SK-N-SH (cell line): ENCODE data around the gene SRA1. TPM values are rescaled to one million over a fixed set of nuclear protein-coding genes. Genes with fewer than 3 reads are reported as not detected.
"Not testable (repeated sequence)": the region's sequence is repeated elsewhere in the genome, so short reads cannot be mapped to it uniquely, and the experiment has no call there.

ENCODE experiments used
- CTCF ChIA-PET: fragments of 300-600, 350-600 bp; formaldehyde crosslinking; extraction: SDS; loops from one replicate; lab custom pipeline; 2021; lab: Yijun Ruan, JAX
- POLR2A ChIA-PET: fragments of 350-600 bp; sonication (Branson Sonifier 250); formaldehyde crosslinking; extraction: SDS; loops from one replicate; lab custom pipeline; 2020; ENCODE audit warnings: antibody characterized with exemption, inconsistent platforms; lab: Yijun Ruan, JAX
- DNase-seq: peaks from one replicate; pipeline ENCODE4 v3.0.0; 2012
- H2AFZ ChIP-seq: fragments of 200-600 bp; sonication (generic); 2 replicates; pipeline ENCODE4 v1.8.1; 2016; ENCODE audit warnings: antibody characterized with exemption, mild to moderate bottlenecking, low read depth
- H3F3A ChIP-seq: fragments of 200-600 bp; sonication (generic); replicated peaks from 2 replicates; pipeline ENCODE3; 2016; ENCODE audit warnings: antibody characterized with exemption, mild to moderate bottlenecking; ENCODE audit not compliant: insufficient read depth
- H3K27ac ChIP-seq, 2 experiments: fragments of 200-500 bp in 1 of 2; fragments of 200-600 bp in 1 of 2; sonication (Bioruptor generic) in 1 of 2; sonication (generic), shearing (Covaris generic) in 1 of 2; 2 replicates each; pipeline versions ENCODE4 v1.5.1 to v1.6.1; 2014 to 2016; ENCODE audit warnings: low read depth in 2 of 2, inconsistent platforms in 1 of 2, low read length in 1 of 2, mild to moderate bottlenecking in 1 of 2, mixed read lengths in 1 of 2
- H3K27me3 ChIP-seq: fragments of 200-600 bp; sonication (generic), shearing (Covaris generic); 2 replicates; pipeline ENCODE4 v1.6.1; 2016; ENCODE audit warnings: mixed run types; ENCODE audit not compliant: insufficient read depth
- H3K36me3 ChIP-seq, 2 experiments: fragments of 200-500 bp in 1 of 2; fragments of 200-600 bp in 1 of 2; sonication (Bioruptor generic) in 1 of 2; sonication (generic) in 1 of 2; replicated peaks in 1 of 2; 2 replicates each; pipeline versions ENCODE3 to v1.5.1; 2014 to 2016; ENCODE audit warnings: low read length in 1 of 2, mild to moderate bottlenecking in 1 of 2; ENCODE audit not compliant: insufficient read depth in 2 of 2, control insufficient read depth in 1 of 2
- H3K4me1 ChIP-seq, 2 experiments: fragments of 200-500 bp in 1 of 2; fragments of 200-600 bp in 1 of 2; sonication (Bioruptor generic) in 1 of 2; sonication (generic), shearing (Covaris generic) in 1 of 2; 2 replicates each; pipeline versions ENCODE4 v1.5.1 to v1.6.1; 2014 to 2016; ENCODE audit warnings: low read depth in 1 of 2, low read length in 1 of 2, mixed run types in 1 of 2; ENCODE audit not compliant: insufficient read depth in 2 of 2, control insufficient read depth in 1 of 2
- H3K4me2 ChIP-seq: fragments of 200-600 bp; sonication (generic), shearing (Covaris generic); 2 replicates; pipeline ENCODE4 v1.6.1; 2017; ENCODE audit warnings: mixed run types
- H3K4me3 ChIP-seq, 2 experiments: fragments of 200-500 bp in 1 of 2; fragments of 200-600 bp in 1 of 2; sonication (Bioruptor generic) in 1 of 2; sonication (generic), shearing (Covaris generic) in 1 of 2; 2 replicates each; pipeline versions ENCODE4 v1.5.1 to v1.8.1; 2014 to 2016; ENCODE audit warnings: low read depth in 2 of 2, inconsistent platforms in 1 of 2, low read length in 1 of 2, mild to moderate bottlenecking in 1 of 2, mixed read lengths in 1 of 2, moderate library complexity in 1 of 2
- H3K79me2 ChIP-seq: fragments of 200-600 bp; sonication (generic); 2 replicates; pipeline ENCODE4 v1.8.1; 2017; ENCODE audit warnings: mild to moderate bottlenecking; ENCODE audit not compliant: insufficient read depth
- H3K9ac ChIP-seq: fragments of 200-600 bp; sonication (generic); 2 replicates; pipeline ENCODE4 v1.6.1; 2017; ENCODE audit warnings: mixed run types
- H3K9me2 ChIP-seq: fragments of 200-600 bp; sonication (generic); 2 replicates; pipeline ENCODE4 v1.6.1; 2017; ENCODE audit warnings: mixed run types
- H3K9me3 ChIP-seq: fragments of 200-600 bp; sonication (generic); 2 replicates; pipeline ENCODE4 v1.6.1; 2017; ENCODE audit warnings: mixed run types, mild to moderate bottlenecking, moderate library complexity
- H4K20me1 ChIP-seq: fragments of 200-600 bp; sonication (generic); 2 replicates; pipeline ENCODE4 v1.6.1; 2017; ENCODE audit warnings: mild to moderate bottlenecking, mixed run types; ENCODE audit not compliant: insufficient read depth
- EZH2phosphoT487 ChIP-seq: fragments of 200-600 bp; sonication (generic); IDR thresholded peaks from 2 replicates; pipeline ENCODE4 v1.6.1; 2017; ENCODE audit warnings: low read depth, mixed run types, mild to moderate bottlenecking, antibody characterized with exemption, moderate library complexity, borderline replicate concordance
- FOSL2 ChIP-seq: IDR thresholded peaks from 2 replicates; pipeline ENCODE4 v1.4.0; 2012; ENCODE audit warnings: low read depth, mild to moderate bottlenecking, moderate library complexity, borderline replicate concordance
- FOXJ3 ChIP-seq: sonication (generic); formaldehyde crosslinking; IDR thresholded peaks from 2 replicates; pipeline ENCODE4 v1.5.1; 2020; ENCODE audit warnings: mild to moderate bottlenecking, missing genetic modification reagents
- MXI1 ChIP-seq: IDR thresholded peaks from 2 replicates; pipeline ENCODE4 v1.6.1; 2012; ENCODE audit warnings: mild to moderate bottlenecking, low read depth, low read length, improper control_type of control experiment
- RCOR1 ChIP-seq: fragments of 150-350 bp; IDR thresholded peaks from 2 replicates; pipeline ENCODE4 v1.6.1; 2017; ENCODE audit warnings: antibody characterized with exemption, low read length
- SIN3A ChIP-seq: IDR thresholded peaks from 2 replicates; pipeline ENCODE4 v1.6.1; 2012; ENCODE audit warnings: low read depth, mild to moderate bottlenecking, low read length, moderate library complexity, borderline replicate concordance
- SMC3 ChIP-seq: IDR thresholded peaks from 2 replicates; pipeline ENCODE4 v1.6.1; 2012; ENCODE audit warnings: low read depth, low read length, improper control_type of control experiment
- TAF1 ChIP-seq: IDR thresholded peaks from 2 replicates; pipeline ENCODE4 v1.6.1; 2012; ENCODE audit warnings: low read depth, mild to moderate bottlenecking, low read length, moderate library complexity, borderline replicate concordance
- WGBS: methylation state at CpG from one replicate; pipeline ENCODE4 v1.1.6; 2017; ENCODE audit warnings: low lambda C conversion rate; 5-methylcytosine and 5-hydroxymethylcytosine counted together
- polyA plus RNA-seq, 3 experiments: library from polyadenylated mRNA; depleted of rRNA; stranded (reverse); fragments of >200 nt; gene quantifications; 2 replicates each; pipeline ENCODE4 v1.2.3, GENCODE V29; 2012
- TF ChIP-seq, protein P1 (sequence below): fragments of 200-600 bp; sonication (generic); IDR thresholded peaks from 2 replicates; pipeline ENCODE4 v1.6.1; 2017; ENCODE audit warnings: antibody characterized with exemption, mild to moderate bottlenecking, moderate library complexity
- TF ChIP-seq, protein P2 (sequence below): IDR thresholded peaks from 2 replicates; pipeline ENCODE4 v1.4.0; 2012; ENCODE audit warnings: low read depth
- TF ChIP-seq, protein P3 (sequence below): IDR thresholded peaks from 2 replicates; pipeline ENCODE4 v1.6.1; 2012; ENCODE audit warnings: mild to moderate bottlenecking, low read depth, low read length, moderate library complexity
- TF ChIP-seq, protein P4 (sequence below): fragments of 150-350 bp; IDR thresholded peaks from 2 replicates; pipeline ENCODE4 v1.6.1; 2017; ENCODE audit warnings: antibody characterized with exemption, low read length, low read depth, borderline replicate concordance

Gene SRA1
- polyA plus RNA-seq, 1 of the 3 experiments (the other 2 are of a cell fraction), result 35.9 TPM

DNA sequence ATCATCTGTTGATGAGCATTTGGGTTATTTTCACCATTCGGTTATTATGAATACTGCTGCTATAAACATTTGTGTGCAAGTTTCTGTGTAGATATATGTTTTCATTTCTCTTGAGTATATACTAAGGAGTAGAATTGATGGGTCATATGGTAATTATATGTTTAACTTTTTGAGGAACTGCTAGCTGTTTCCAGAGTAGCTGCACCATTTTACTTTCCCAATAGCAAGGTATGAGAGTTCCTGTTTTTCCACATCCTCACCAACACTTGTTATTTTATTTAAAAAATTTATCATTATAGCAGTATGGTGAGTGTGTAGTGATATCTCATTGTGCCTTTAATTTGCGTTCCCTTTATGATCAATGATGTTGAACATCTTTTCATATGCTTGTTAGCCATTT, 46.5 kb upstream of the SRA1 start:
- Histone ChIP-seq H3K27me3 (no peaks in the 10 kb centered on the region), H4K20me1 (no peaks in the 10 kb centered on the region), H3F3A (no peaks in the 10 kb centered on the region), H3K9me3 (no peaks in the 10 kb centered on the region), H3K79me2 (no peaks in the 10 kb centered on the region), H3K4me2 (no peak overlapping the region), H3K9ac (no peak overlapping the region), H2AFZ (no peak overlapping the region), H3K36me3 (no peaks in the 10 kb centered on the region), H3K4me3 (no peak overlapping the region), H3K27ac (no peak overlapping the region), H3K4me1 (no peaks in the 10 kb centered on the region), H3K9me2 (no peaks in the 10 kb centered on the region)
- no peak for TF ChIP-seq RCOR1
- TF ChIP-seq, protein P1, sequence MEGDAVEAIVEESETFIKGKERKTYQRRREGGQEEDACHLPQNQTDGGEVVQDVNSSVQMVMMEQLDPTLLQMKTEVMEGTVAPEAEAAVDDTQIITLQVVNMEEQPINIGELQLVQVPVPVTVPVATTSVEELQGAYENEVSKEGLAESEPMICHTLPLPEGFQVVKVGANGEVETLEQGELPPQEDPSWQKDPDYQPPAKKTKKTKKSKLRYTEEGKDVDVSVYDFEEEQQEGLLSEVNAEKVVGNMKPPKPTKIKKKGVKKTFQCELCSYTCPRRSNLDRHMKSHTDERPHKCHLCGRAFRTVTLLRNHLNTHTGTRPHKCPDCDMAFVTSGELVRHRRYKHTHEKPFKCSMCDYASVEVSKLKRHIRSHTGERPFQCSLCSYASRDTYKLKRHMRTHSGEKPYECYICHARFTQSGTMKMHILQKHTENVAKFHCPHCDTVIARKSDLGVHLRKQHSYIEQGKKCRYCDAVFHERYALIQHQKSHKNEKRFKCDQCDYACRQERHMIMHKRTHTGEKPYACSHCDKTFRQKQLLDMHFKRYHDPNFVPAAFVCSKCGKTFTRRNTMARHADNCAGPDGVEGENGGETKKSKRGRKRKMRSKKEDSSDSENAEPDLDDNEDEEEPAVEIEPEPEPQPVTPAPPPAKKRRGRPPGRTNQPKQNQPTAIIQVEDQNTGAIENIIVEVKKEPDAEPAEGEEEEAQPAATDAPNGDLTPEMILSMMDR, result no peak
- no peak for TF ChIP-seq EZH2phosphoT487
- TF ChIP-seq, protein P2, sequence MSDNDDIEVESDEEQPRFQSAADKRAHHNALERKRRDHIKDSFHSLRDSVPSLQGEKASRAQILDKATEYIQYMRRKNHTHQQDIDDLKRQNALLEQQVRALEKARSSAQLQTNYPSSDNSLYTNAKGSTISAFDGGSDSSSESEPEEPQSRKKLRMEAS, result no peak
- DNase-seq, result no peak
- 42% methylated on average over 2 of the region's 2 CpGs for WGBS
- ChIA-PET POLR2A (no interaction called here), CTCF (interaction anchor here (1.1 kb wide), 1 partner anchor 35 kb away, joined by 4 read pairs; no protein-coding TSS in a partner anchor)

DNA sequence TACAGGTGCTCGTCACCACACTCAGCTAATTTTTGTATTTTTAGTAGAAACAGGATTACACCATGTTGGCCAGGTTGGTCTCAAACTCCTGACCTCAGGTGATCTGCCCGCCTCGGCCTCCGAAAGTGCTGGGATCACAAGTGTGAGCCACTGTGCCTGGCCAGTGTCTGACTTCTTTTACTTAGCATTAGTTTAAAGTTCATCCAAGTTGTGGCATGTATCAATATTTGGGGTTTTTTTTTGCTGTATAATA, 46.1 kb upstream of the SRA1 start:
- H3K4me1 ChIP-seq, H2AFZ ChIP-seq, H3K79me2 ChIP-seq, H4K20me1 ChIP-seq, H3K9ac ChIP-seq, H3K4me3 ChIP-seq, CTCF ChIA-PET, DNase-seq, POLR2A ChIA-PET, H3K27me3 ChIP-seq, H3K9me2 ChIP-seq, H3K36me3 ChIP-seq, H3F3A ChIP-seq, H3K4me2 ChIP-seq, H3K27ac ChIP-seq, H3K9me3 ChIP-seq: not testable (repeated sequence)
- 80% methylated on average over 4 of the region's 4 CpGs for WGBS

DNA sequence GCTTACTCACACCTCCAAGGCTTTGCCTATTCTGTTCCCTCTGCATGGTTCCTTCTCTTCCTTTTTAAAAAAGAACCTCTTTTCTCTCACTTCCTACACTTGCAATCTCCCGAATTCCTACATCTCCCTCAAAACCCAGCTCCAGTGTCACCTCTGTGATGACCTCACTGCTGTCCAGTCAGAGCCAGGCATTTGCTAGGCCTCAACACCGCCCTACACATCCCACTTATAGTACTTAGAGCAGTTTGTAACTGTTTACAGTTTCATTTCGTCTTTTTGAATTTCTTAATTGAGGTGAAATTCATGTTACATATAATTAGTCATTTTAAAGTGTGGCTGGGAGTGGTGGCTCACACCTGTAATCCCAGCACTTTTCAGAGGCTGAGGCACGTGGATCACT, 44.9 kb upstream of the SRA1 start:
- Histone ChIP-seq H3K9me2 (no peaks in the 10 kb centered on the region), H3K9me3 (no peaks in the 10 kb centered on the region), H3K79me2 (no peaks in the 10 kb centered on the region), H3K27ac (no peak overlapping the region), H3K4me1 (no peaks in the 10 kb centered on the region), H4K20me1 (no peaks in the 10 kb centered on the region), H3K4me3 (no peak overlapping the region), H3K9ac (no peak overlapping the region), H3K27me3 (no peaks in the 10 kb centered on the region), H3F3A (no peaks in the 10 kb centered on the region), H3K4me2 (no peak overlapping the region), H3K36me3 (no peaks in the 10 kb centered on the region), H2AFZ (no peak overlapping the region)
- CTCF ChIA-PET, result interaction anchor here (0.7 kb wide), 1 partner anchor 229 kb away, joined by 3 read pairs; no protein-coding TSS in a partner anchor
- no peak for DNase-seq
- POLR2A ChIA-PET, result no interaction called here
- WGBS, result 53% methylated on average over 4 of the region's 4 CpGs
- no peak for TF ChIP-seq FOSL2
- TF ChIP-seq, protein P1, result no peak
- no peak for TF ChIP-seq MXI1
- no peak for TF ChIP-seq EZH2phosphoT487
- TF ChIP-seq SMC3, result no peak
- TF ChIP-seq FOXJ3 (CRISPR knock-in tag), result no peak
- TF ChIP-seq SIN3A, result no peak
- TF ChIP-seq RCOR1, result no peak
- TF ChIP-seq, protein P3, sequence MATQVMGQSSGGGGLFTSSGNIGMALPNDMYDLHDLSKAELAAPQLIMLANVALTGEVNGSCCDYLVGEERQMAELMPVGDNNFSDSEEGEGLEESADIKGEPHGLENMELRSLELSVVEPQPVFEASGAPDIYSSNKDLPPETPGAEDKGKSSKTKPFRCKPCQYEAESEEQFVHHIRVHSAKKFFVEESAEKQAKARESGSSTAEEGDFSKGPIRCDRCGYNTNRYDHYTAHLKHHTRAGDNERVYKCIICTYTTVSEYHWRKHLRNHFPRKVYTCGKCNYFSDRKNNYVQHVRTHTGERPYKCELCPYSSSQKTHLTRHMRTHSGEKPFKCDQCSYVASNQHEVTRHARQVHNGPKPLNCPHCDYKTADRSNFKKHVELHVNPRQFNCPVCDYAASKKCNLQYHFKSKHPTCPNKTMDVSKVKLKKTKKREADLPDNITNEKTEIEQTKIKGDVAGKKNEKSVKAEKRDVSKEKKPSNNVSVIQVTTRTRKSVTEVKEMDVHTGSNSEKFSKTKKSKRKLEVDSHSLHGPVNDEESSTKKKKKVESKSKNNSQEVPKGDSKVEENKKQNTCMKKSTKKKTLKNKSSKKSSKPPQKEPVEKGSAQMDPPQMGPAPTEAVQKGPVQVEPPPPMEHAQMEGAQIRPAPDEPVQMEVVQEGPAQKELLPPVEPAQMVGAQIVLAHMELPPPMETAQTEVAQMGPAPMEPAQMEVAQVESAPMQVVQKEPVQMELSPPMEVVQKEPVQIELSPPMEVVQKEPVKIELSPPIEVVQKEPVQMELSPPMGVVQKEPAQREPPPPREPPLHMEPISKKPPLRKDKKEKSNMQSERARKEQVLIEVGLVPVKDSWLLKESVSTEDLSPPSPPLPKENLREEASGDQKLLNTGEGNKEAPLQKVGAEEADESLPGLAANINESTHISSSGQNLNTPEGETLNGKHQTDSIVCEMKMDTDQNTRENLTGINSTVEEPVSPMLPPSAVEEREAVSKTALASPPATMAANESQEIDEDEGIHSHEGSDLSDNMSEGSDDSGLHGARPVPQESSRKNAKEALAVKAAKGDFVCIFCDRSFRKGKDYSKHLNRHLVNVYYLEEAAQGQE, result no peak
- no peak for TF ChIP-seq TAF1
- TF ChIP-seq, protein P4, sequence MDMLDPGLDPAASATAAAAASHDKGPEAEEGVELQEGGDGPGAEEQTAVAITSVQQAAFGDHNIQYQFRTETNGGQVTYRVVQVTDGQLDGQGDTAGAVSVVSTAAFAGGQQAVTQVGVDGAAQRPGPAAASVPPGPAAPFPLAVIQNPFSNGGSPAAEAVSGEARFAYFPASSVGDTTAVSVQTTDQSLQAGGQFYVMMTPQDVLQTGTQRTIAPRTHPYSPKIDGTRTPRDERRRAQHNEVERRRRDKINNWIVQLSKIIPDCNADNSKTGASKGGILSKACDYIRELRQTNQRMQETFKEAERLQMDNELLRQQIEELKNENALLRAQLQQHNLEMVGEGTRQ, result no peak
